ENCODE measurements around the gene CCDC112.

DNA sequence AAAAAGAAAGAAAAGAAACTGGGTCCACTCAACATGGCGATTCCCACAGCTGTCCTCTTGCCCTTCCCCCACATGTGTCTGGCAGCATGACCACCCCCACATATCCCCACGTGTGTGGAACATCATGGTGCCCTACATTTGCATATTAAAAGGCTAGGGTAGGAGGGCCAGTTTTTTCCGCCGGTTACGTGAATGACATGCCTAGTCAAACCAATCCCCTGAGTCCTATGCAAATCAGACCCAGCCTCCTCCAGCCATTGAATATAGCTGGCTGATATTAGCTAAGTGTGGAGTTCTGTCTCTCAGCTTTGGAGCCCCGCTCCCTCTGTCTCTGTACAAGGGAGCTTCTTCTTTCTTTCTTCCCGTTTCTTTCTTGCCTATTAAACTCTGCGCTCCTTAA, 33.0 kb upstream of the CCDC112 start:
- TF ChIP-seq, protein P1, sequence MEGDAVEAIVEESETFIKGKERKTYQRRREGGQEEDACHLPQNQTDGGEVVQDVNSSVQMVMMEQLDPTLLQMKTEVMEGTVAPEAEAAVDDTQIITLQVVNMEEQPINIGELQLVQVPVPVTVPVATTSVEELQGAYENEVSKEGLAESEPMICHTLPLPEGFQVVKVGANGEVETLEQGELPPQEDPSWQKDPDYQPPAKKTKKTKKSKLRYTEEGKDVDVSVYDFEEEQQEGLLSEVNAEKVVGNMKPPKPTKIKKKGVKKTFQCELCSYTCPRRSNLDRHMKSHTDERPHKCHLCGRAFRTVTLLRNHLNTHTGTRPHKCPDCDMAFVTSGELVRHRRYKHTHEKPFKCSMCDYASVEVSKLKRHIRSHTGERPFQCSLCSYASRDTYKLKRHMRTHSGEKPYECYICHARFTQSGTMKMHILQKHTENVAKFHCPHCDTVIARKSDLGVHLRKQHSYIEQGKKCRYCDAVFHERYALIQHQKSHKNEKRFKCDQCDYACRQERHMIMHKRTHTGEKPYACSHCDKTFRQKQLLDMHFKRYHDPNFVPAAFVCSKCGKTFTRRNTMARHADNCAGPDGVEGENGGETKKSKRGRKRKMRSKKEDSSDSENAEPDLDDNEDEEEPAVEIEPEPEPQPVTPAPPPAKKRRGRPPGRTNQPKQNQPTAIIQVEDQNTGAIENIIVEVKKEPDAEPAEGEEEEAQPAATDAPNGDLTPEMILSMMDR (IDR thresholded peaks at IDR 0.05): no peak
- no peak for TF ChIP-seq POLR2A (IDR thresholded peaks at IDR 0.05)

Measured in thyroid gland (tissue), 4 donors.